Mammary epithelial cell (primary cell): ENCODE measurements around the gene NLRP9.

ENCODE experiments used
- CTCF ChIP-seq, 2 donors: IDR thresholded peaks in 1 of 2; conservative IDR thresholded peaks in 1 of 2; 2 replicates each; pipeline ENCODE4 v1.5.1; 2011 to 2012; ENCODE audit warnings: inconsistent platforms in 2 of 2, low read length in 2 of 2, mild to moderate bottlenecking in 2 of 2, control low read depth in 1 of 2, low read depth in 1 of 2; ENCODE audit not compliant: insufficient read depth in 1 of 2; ENCODE audit errors: extremely low read depth in 1 of 2
- EZH2 ChIP-seq: IDR thresholded peaks from 2 replicates; pipeline ENCODE4 v1.6.1; 2012; ENCODE audit warnings: low read length, inconsistent platforms, borderline replicate concordance

- TF ChIP-seq CTCF (conservative IDR thresholded peaks at IDR 0.05 in 1 of 2, IDR thresholded peaks at IDR 0.05 in 1 of 2; ENCODE audit: extremely low read depth in 1 of 2, insufficient read depth in 1 of 2, low read depth in 1 of 2, low read length in 2 of 2) = no peak
- no peak for TF ChIP-seq EZH2
Measured at GRCh38 chr19:55658846-55659459, 79.2 kb downstream of the NLRP9 start.
